HG03066 (cell line): ENCODE results near the gene HOXB6.

Experiments
- ATAC-seq: cut with Tn5 transposase; IDR thresholded peaks from one replicate; pipeline ENCODE4 v1.9.1; 2021; ENCODE audit warnings: low read depth; ENCODE audit not compliant: unreplicated experiment

The HOXB6 gene

GRCh38 chr17:48636177-48637018 lies 31.6 kb upstream of the HOXB6 start:
- no peak for ATAC-seq

DNA sequence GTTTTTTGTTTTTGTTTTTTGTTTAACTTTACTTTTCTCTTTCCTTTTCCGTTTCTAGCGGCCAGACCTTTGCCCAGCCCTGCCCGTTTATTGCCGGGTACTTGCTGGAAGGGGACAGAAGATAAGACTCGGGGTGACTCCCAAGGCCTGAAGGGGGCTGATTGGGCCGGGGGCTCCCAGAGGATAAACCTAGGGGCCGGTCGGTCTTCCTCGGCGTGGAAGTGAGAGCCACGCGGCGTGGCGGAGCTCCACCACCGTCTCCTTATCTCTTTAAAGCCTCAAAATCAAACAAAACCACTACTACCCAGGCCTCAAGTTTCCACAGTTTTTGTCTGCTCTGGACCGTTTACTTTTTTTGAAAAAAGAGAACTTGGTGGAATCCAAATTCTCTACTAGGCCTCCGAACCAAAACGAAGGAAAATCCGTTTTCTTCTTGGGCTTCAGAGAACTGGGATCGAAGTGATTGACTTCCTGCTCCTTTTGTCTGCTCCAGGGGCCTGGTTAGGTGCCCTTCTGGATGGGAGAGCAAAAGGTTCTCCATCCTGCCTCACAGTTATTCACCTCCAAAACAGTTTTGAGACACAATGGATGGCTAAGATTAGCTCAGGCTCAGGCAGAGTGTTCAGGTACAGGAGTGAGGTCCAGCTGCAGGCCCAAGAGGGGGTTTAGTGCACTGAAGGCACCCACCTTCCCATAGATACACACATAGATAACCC lies 29.9 kb upstream of the HOXB6 start:
- no peak for ATAC-seq

DNA sequence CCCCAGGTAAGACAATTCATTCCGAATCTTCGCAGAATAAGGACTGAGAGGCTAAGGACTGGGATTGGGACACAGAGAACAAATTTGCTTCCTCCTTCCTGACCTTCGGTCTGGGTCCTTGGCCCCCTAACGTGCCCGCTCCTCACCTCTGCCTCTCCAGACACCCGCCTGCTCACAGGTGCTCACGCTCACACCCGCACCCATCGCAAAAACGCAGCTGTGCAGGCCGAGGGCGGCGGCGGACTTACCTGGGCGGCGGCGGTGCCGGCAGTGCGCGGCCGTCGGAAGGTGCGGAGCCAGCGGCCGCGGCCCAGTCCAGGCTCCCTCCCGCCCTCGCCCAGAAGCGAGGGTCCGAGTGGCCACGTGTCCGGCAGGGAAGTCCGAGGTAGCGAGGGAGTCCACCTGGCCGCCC lies 28.5 kb upstream of the HOXB6 start:
- ATAC-seq = no peak

DNA sequence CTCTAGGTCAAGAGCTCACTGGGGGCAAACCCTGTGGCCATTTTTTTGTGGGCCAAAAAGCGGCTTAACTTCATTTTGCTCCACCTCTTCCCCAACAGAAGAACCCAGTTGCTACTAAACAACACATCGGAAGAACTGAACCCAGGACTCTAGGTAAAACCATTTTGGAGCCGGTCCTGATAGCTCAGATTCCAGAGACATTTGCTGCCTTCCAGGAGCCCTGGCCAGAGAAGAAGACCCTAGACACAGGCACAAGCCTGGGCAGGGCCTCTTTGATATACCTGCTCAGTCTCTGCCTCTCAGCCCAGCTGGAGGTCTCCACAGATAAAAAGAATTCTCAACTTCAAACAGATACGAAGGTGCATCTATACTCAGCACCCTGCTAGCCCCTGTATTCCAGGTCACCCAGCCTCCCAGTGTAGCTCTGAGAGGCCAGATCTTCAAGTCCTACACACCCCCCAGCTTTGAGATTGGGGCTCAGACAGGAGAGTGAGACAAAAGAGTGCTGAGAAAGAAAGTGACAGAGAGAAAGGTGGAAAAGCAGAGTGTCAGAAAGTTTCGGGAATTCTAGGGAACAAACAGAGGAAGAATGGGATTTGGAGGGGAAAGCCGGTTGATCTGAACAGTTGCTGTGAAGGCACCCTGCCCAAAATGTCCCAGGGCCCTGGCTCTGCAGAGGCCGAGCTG lies 27.9 kb upstream of the HOXB6 start:
- no peak for ATAC-seq

DNA sequence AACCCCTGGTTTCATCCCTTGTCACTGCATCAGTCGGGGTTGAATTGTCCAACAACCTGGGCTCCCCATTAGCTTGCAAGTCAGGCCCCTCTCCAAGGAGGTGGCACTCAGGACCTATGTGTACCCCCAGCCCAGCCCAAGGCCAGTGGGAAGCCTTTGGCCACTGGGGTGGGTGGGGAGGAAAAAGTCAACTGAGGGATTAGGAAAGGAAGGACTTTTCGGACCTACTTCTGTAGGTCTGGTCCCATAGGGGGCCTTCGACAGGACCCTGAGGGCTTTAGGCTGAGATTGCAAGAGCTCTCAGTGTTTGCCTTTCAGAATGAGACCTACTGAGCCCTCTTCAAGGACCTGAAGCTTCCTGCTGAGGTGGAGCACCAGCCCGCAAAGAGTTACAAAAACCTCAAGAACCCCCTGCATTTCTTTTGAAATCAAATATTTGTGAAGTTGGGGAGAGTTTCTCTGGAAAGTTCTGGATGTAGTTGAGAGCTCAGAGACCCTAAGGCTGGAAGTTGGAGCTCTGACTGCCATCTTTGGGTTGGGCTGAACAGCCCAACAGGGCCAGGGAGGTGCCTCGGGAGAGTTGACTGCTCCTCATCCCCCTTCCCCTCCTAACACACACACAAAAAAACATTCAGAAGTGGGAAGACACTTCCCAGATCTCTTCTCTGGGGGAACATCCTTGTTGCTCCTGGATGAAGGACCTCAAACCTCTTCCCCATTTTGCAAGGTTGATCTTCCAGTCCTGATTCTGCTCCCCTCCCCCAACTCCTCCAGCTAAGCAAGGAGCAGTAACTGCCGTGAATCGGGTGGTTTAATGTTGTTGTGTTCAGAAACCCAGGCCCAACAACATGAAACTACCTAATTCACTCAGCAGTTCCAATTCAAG lies 27.1 kb upstream of the HOXB6 start:
- no peak for ATAC-seq

GRCh38 chr17:48630925-48631692 lies 26.3 kb upstream of the HOXB6 start:
- no peak for ATAC-seq

- no peak for ATAC-seq
Observed at GRCh38 chr17:48630009-48630924, 25.5 kb upstream of the HOXB6 start.

DNA sequence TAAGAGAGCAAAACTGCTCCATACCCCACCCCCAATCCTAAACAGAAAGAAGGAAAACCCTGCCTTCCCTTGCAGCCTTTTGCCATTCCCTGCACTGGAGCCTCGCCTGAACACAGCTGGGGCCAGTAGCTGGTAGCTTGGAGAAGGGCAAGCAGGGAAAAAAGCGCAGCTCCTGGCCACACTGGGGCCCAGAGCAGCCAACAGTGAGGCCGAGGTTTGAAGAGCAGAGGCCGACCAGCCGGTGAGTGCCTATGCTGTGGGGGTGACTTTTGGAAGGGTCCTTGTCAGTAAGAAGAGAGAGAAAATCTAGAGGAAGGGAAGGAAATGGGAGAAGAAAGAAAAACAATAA lies 24.6 kb upstream of the HOXB6 start:
- ATAC-seq = no peak

DNA sequence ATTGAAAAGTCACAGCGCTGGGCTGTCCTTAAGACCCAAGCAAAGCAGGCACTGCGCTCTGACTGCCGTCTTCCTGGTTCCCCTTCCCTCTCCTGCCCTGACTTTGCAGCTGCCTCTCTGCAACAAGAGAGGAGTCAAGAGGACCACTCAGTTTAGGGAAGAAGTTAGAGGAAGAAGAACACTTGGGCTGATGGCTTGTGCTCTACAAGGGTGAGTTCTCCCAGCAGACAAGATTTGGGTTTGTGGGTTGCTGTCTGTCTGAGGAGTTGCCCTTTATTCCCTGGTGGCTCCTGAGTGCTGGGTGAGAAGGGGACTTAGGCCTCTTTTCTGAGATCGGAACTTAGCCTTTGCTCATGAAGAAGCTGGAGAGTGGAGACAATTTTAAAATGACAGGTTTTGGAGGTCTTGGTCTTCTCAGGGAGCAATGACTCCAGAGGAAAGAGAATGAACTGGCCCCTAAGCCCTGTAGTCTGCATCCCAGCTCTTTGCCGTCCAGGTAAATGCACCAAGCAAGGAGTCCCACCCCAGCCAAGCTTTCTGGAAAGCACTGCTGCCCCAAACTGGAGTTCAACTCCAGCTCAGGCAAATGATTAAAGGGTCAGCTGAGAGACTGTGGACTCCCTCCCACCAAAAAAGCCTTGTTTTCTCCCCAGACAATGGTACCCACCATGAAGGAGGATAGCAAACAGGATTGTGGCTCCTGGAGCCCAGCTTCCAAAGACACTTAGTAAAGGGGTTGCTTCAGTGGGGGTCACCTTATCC lies 24.0 kb upstream of the HOXB6 start:
- no peak for ATAC-seq

DNA sequence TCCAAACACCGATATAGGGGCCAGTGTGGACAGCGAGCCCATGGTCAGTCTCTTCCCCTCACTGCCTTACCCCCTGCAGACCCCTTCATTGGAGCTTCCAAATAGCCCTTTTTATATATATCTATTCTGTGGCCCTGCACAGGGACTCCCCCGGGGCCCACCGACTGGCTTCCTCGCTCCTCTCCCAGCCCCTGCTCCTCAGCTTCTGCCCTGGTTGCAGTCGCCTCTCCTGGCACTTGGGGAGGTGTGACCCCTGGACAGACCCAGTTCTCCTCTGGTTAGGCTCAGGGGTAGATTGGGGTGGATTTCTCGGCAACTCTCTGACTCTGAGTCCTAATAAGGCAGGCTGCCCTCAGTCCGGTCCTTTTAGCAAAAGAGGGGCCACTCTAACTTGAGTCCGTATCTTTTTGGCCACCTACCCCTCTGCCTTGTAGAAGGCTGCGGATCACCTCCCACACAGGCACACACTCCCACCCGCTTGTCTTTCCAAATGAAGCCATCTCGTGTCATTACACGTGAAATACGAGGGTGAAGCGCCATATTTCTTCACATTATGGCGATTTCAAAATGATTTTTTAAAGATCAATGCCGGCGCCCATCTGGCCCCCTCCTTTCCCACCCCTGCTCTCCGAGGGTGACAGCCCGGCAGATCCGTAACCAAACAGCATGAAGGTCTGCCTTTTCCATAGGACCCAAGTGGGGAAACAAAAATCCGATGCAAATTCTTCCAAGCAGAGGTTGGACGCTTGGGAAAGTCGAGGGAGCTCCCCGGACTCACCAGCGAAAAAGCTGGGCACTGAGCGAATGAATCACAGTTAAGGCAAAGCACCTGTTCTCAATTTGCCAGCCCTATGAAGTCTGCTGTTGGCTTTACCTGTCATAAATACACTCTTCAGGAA lies 23.1 kb upstream of the HOXB6 start:
- no peak for ATAC-seq

DNA sequence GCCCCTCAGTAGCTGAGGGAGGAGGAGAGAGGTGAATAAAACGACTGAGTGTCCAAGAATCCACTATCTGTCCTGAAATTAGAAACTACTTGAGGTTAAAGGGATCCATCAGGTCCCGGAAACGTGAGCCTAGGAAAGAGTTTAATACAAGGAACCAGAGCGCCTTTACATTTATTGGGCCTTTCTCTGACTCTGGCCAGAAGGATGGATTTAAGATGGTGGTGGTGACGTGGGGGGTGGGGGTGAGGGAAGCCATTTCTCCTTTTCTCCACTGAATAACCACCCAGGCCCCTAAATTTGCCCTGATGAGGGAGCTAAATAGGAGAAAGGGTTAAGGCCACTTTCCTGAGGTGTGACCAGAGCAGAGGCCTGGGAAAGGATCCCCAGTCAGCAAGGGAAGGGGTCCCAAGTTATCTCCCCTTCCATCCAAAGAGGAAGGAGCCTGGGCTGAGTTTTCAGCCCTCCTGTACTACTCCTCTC lies 22.4 kb upstream of the HOXB6 start:
- ATAC-seq = no peak

DNA sequence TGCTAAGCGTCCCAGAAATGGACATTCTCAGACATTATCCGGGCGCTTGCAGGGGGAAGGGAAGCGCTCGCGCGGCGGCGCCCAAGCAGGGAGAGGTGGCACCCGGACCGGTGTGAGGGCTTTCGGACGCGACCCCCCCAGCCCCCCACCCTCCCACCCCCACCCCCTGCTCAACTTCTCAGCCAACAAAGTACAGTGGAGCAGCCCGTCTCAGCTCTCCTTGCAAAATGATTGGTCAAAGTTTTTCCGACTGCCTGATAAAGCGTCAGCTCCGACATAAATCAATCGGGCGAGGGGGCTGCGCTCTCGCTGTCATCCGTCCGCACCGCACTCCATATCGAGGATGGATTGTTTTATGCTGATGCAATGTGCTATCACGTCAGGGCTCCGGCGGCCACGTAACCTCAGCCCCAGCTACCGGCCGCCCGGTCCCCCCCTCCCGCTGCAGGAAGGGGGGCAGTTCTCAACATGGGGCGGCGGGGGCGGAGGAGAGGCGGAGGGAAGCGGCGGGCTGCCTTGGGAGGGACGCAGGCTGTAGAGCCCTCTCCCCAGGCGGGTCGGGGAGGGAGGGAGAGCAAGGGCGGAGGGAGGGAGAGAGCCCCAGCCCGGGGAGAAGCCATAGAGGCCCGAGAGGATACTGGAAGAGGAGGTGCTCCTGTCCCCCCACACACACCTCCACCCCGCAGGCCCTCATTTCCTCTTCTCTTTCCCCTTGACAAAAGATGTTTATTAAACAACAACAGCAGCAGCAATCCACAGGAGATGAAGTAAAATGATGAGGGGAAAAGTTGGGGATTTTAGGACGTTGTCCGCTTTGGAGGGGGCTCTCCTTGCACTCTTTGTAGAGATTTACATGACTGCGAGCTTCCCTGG lies 21.7 kb upstream of the HOXB6 start, which contains the start of gene HOXB9:
TSS of gene HOXB9 (minus strand) at position 114 of the 873 bp plus-strand sequence. CDS start at position 25, 89 bp downstream.
- no peak for ATAC-seq

- no peak for ATAC-seq
Observed at GRCh38 chr17:48625495-48626244, 20.9 kb upstream of the HOXB6 start.

- ATAC-seq = no peak
Observed at GRCh38 chr17:48624544-48625494, 20.0 kb upstream of the HOXB6 start.
